ENCODE data around the gene TCP11L1. TPM values are rescaled to one million over a fixed set of nuclear protein-coding genes. Genes with fewer than 3 reads are reported as not detected.
"Not testable (repeated sequence)": the region's sequence is repeated elsewhere in the genome, so short reads cannot be mapped to it uniquely, and the experiment has no call there.

Gene TCP11L1
- total RNA-seq, 4 donors from 2014 or later = 8.3 to 22.4 (median 19.0) TPM

- ATAC-seq (no peak), DNase-seq (no peak)
- TF ChIP-seq, protein P1, sequence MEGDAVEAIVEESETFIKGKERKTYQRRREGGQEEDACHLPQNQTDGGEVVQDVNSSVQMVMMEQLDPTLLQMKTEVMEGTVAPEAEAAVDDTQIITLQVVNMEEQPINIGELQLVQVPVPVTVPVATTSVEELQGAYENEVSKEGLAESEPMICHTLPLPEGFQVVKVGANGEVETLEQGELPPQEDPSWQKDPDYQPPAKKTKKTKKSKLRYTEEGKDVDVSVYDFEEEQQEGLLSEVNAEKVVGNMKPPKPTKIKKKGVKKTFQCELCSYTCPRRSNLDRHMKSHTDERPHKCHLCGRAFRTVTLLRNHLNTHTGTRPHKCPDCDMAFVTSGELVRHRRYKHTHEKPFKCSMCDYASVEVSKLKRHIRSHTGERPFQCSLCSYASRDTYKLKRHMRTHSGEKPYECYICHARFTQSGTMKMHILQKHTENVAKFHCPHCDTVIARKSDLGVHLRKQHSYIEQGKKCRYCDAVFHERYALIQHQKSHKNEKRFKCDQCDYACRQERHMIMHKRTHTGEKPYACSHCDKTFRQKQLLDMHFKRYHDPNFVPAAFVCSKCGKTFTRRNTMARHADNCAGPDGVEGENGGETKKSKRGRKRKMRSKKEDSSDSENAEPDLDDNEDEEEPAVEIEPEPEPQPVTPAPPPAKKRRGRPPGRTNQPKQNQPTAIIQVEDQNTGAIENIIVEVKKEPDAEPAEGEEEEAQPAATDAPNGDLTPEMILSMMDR (IDR thresholded peaks at IDR 0.05 in 4 of 5, conservative IDR thresholded peaks at IDR 0.05 in 1 of 5) = no peak
- TF ChIP-seq POLR2A (IDR thresholded peaks at IDR 0.05) = no peak
- no peaks in the 10 kb centered on the region for H3K36me3 ChIP-seq
- no peaks in the 10 kb centered on the region for H3K4me1 ChIP-seq
- H3K4me3 ChIP-seq = no peak overlapping the region
- H3K27ac ChIP-seq = no peak overlapping the region
- in situ Hi-C loops (cut with MboI; ENCODE audit: low sequenced_read_pairs in 4 of 4) = loop anchor here in 1 of 4 donors (25.0 kb wide), 1 partner anchor 438 kb away; the partner anchor contains the start of gene EIF3M
- H3K27me3 ChIP-seq = no peaks in the 10 kb centered on the region
- no peaks in the 10 kb centered on the region for H3K9me3 ChIP-seq
- intact Hi-C loops (cut with DNase I; ENCODE audit: low total_unique reads) = no loop called here
Observed at GRCh38 chr11:33025339-33025722, 14.0 kb upstream of the TCP11L1 start.

DNA sequence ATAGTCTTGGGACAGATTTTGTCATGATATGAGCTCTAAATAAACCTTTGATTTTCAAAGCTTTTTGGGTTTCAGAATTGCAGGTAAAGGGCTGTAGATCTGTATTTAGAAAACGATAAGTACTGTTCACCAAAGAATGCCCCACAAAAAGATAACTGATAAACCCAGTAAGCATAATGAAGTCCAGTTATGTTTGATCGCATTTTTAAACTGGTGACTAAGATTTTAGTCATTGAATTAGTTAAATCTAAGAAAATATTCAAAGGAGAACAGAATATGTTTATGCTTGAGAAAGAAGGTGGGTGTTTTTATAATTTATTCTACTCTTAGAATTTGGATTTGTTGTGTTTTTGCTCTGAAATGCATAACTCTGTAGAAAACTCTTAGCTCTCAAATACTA lies 12.1 kb upstream of the TCP11L1 start:
- Histone ChIP-seq H3K27ac (no peak overlapping the region), H3K27me3 (no peaks in the 10 kb centered on the region), H3K4me3 (no peak overlapping the region), H3K36me3 (peaks cover 0 to 6% of the 10 kb centered on the region in 2 donors), H3K9me3 (no peaks in the 10 kb centered on the region), H3K4me1 (no peaks in the 10 kb centered on the region)
- in situ Hi-C loops (cut with MboI; ENCODE audit: low sequenced_read_pairs in 4 of 4) (loop anchor here in 1 of 4 donors (25.0 kb wide), 1 partner anchor 440 kb away; the partner anchor contains the start of gene EIF3M), intact Hi-C loops (cut with DNase I; ENCODE audit: low total_unique reads) (no loop called here)
- ATAC-seq = no peak
- no peak for TF ChIP-seq POLR2A (IDR thresholded peaks at IDR 0.05)
- TF ChIP-seq, protein P1 (IDR thresholded peaks at IDR 0.05 in 4 of 5, conservative IDR thresholded peaks at IDR 0.05 in 1 of 5) = no peak
- no peak for DNase-seq

DNA sequence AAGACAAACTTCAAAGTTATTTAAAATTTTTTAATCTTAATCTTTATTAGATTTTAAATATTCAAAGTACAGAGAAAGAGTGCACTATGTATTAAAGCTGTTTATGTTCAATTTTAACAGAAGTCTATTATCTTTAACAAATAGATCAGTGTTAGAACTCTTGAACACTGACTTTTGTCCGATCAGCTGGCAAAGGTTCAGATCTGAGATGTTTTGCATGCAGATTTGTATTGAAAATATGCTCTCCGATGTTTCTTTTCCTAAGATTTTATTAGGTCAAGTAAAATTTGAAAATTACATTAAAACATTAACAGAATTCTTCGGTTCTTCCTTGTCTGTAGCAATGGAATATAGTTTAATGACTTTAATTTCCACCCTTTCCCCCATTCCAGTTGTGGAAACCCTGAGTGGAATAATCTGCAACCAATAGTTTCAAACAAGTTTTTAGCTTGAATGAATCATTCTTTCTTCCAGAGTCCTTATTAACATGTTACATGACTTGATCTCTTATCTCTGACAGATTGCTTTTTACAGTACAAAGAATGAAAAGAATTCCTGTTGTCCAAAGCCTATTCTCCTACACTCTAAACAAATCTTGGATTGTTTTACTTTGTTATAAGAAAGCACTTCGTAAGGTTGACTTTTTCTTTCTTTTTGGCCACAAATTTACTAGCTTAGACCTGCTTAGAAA lies 11.4 kb upstream of the TCP11L1 start:
- TF ChIP-seq POLR2A (IDR thresholded peaks at IDR 0.05) = no peak
- TF ChIP-seq, protein P1 (IDR thresholded peaks at IDR 0.05 in 4 of 5, conservative IDR thresholded peaks at IDR 0.05 in 1 of 5) = no peak
- in situ Hi-C loops (cut with MboI; ENCODE audit: low sequenced_read_pairs in 4 of 4) = loop anchor here in 1 of 4 donors (25.0 kb wide), 1 partner anchor 441 kb away; the partner anchor contains the start of gene EIF3M
- ATAC-seq (no peak), DNase-seq (no peak)
- H3K36me3 ChIP-seq = peaks cover 0 to 13% of the 10 kb centered on the region in 2 donors
- no peaks in the 10 kb centered on the region for H3K4me1 ChIP-seq
- no peaks in the 10 kb centered on the region for H3K27me3 ChIP-seq
- intact Hi-C loops (cut with DNase I; ENCODE audit: low total_unique reads) = no loop called here
- H3K4me3 ChIP-seq = no peak overlapping the region
- no peak overlapping the region for H3K27ac ChIP-seq
- H3K9me3 ChIP-seq = no peaks in the 10 kb centered on the region

DNA sequence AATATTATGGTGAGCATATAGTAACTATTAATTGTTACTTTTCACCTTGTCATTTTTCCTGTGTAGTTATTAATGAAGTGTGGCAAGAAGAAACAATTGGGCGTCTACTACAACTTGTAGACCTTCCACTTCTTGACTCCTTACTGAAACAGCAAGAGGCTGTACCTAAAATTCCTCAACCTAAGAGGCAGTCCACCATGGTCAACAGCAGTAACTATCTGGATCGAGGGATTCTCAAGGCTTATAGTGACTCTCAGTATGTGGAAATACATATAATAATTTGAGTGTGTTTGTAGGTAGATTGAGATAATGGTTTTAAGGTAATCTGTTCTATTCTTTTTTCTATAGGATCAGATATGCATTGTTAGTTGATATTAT lies 10.8 kb upstream of the TCP11L1 start:
- Histone ChIP-seq H3K36me3 (peaks cover 0 to 13% of the 10 kb centered on the region in 2 donors), H3K4me1 (no peaks in the 10 kb centered on the region), H3K27ac (no peak overlapping the region), H3K9me3 (no peaks in the 10 kb centered on the region), H3K4me3 (no peak overlapping the region), H3K27me3 (no peaks in the 10 kb centered on the region)
- ATAC-seq = no peak
- intact Hi-C loops (cut with DNase I; ENCODE audit: low total_unique reads) = no loop called here
- TF ChIP-seq POLR2A (IDR thresholded peaks at IDR 0.05) = no peak
- TF ChIP-seq, protein P1 (IDR thresholded peaks at IDR 0.05 in 4 of 5, conservative IDR thresholded peaks at IDR 0.05 in 1 of 5) = no peak
- in situ Hi-C loops (cut with MboI; ENCODE audit: low sequenced_read_pairs in 4 of 4) = loop anchor here in 1 of 4 donors (25.0 kb wide), 1 partner anchor 441 kb away; the partner anchor contains the start of gene EIF3M
- DNase-seq = no peak

GRCh38 chr11:33029218-33029617 lies 10.2 kb upstream of the TCP11L1 start:
- in situ Hi-C loops (cut with MboI; ENCODE audit: low sequenced_read_pairs in 4 of 4) = loop anchor here in 1 of 4 donors (25.0 kb wide), 1 partner anchor 442 kb away; the partner anchor contains the start of gene EIF3M
- H3K9me3 ChIP-seq; ATAC-seq; H3K27me3 ChIP-seq; H3K4me1 ChIP-seq; DNase-seq; intact Hi-C loops (cut with DNase I; ENCODE audit: low total_unique reads); H3K27ac ChIP-seq; H3K4me3 ChIP-seq: not testable (repeated sequence)
- H3K36me3 ChIP-seq = peaks cover 0 to 13% of the 10 kb centered on the region in 2 donors
